ENCODE results near the gene CDH4. TPM values are rescaled to one million over a fixed set of nuclear protein-coding genes. Genes with fewer than 3 reads are reported as not detected.

The CDH4 gene
- polyA plus RNA-seq, 1 donor, result 1.7 TPM

- no peak for DNase-seq
- Histone ChIP-seq H3K9me3 (ENCODE audit: control insufficient read depth, low read depth, low read length) (no peaks in the 10 kb centered on the region), H3K4me1 (ENCODE audit: control insufficient read depth, insufficient read depth, low read length) (no peaks in the 10 kb centered on the region), H3K27ac (ENCODE audit: low read length) (no peak overlapping the region), H3K4me3 (ENCODE audit: low read length) (no peak overlapping the region), H3K27me3 (ENCODE audit: control insufficient read depth, insufficient read depth, low read length) (no peaks in the 10 kb centered on the region), H3K36me3 (ENCODE audit: control insufficient read depth, insufficient read depth, low read length) (no peaks in the 10 kb centered on the region)
- no CpG with 5 or more reads among the region's 12 CpGs for WGBS (ENCODE audit: insufficient coverage, low lambda C conversion rate)
Measured at GRCh38 chr20:61753316-61753942, 501.4 kb downstream of the CDH4 start.

GRCh38 chr20:61753987-61754956, 502.2 kb downstream of the CDH4 start:
- 0% methylated on average over 1 of the region's 23 CpGs for WGBS (ENCODE audit: insufficient coverage, low lambda C conversion rate)
- Histone ChIP-seq H3K36me3 (ENCODE audit: control insufficient read depth, insufficient read depth, low read length) (no peaks in the 10 kb centered on the region), H3K27ac (ENCODE audit: low read length) (no peak overlapping the region), H3K4me3 (ENCODE audit: low read length) (no peak overlapping the region), H3K27me3 (ENCODE audit: control insufficient read depth, insufficient read depth, low read length) (no peaks in the 10 kb centered on the region), H3K4me1 (ENCODE audit: control insufficient read depth, insufficient read depth, low read length) (no peaks in the 10 kb centered on the region), H3K9me3 (ENCODE audit: control insufficient read depth, low read depth, low read length) (no peaks in the 10 kb centered on the region)
- DNase-seq, result no peak

DNA sequence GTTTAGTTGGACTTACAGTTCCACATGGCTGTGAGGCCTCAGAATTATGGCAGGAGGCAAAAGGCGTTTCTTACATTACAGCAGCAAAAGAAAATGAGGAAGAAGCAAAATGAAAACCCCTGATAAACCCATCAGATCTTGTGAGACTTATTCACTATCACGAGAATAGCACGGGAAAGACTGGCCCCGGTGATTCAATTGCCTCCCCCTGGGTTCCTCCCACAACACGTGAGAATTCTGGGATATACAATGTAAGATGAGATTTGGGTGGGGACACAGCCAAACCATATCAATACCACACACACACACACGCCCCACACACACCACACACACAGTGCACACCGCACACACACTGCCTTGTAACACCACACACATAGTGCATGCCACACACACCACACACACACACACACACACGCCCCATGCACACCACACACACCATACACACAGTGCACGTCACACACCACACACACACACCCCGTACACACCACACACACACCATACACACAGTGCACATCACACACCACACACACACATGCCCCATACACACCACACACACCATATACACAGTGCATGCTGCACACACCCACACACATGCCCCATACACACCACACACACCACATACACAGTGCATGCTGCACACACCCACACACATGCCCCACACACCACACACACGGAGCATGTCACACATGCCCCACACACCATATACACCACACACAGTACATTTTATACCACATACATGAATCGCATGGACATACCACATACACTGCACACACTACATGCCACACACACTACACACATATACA, 503.1 kb downstream of the CDH4 start:
- Histone ChIP-seq H3K36me3 (ENCODE audit: control insufficient read depth, insufficient read depth, low read length) (no peaks in the 10 kb centered on the region), H3K9me3 (ENCODE audit: control insufficient read depth, low read depth, low read length) (no peaks in the 10 kb centered on the region), H3K4me1 (ENCODE audit: control insufficient read depth, insufficient read depth, low read length) (no peaks in the 10 kb centered on the region), H3K27me3 (ENCODE audit: control insufficient read depth, insufficient read depth, low read length) (no peaks in the 10 kb centered on the region), H3K27ac (ENCODE audit: low read length) (no peak overlapping the region), H3K4me3 (ENCODE audit: low read length) (no peak overlapping the region)
- DNase-seq, result no peak
- WGBS (ENCODE audit: insufficient coverage, low lambda C conversion rate), result 100% methylated on average over 1 of the region's 12 CpGs

DNA sequence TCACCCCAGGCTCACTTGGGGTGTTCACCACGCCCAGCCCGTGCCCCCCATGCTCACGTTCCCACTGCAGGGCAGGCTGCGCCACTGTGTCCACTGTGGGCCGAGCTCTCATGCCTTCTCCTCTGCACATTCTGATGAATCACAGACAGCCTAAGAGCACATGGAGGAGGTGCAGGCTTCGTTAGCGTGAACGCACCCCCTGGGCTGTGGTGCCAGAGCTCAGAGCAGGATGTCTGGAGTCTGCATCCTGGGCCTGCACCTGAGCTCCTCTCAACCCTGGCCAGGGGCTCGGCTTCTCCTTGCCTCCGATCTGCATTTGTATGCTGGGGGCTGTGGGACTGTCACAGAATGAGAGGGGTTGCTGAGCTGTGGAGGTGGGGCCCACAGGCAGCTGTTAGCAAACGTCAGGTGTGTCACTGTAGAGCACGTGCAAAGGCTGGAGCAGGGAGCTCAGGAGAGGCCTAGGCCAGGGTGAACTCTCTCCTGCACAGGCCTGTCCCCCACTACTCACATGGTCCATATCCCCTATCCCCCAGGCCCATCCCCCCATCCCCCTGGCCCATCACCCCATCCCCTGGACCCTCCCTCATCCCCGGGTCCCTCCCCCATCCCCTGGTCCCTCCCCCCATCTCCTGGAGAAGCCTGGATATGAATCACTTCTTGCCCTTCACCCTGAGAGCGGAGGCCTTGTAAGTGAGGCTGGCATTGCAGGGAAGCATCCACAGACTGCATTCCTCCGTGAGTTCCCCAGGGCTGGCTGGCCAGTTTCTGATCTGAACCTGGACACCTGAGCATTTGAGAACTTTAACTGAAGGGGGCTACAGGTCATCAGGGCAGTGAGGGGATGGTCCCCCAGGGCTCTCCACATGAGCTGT, 504.1 kb downstream of the CDH4 start:
- DNase-seq, result no peak
- Histone ChIP-seq H3K4me1 (ENCODE audit: control insufficient read depth, insufficient read depth, low read length) (no peaks in the 10 kb centered on the region), H3K4me3 (ENCODE audit: low read length) (no peak overlapping the region), H3K9me3 (ENCODE audit: control insufficient read depth, low read depth, low read length) (no peaks in the 10 kb centered on the region), H3K27me3 (ENCODE audit: control insufficient read depth, insufficient read depth, low read length) (no peaks in the 10 kb centered on the region), H3K36me3 (ENCODE audit: control insufficient read depth, insufficient read depth, low read length) (no peaks in the 10 kb centered on the region), H3K27ac (ENCODE audit: low read length) (no peak overlapping the region)
- WGBS (ENCODE audit: insufficient coverage, low lambda C conversion rate), result no CpG with 5 or more reads among the region's 15 CpGs

DNA sequence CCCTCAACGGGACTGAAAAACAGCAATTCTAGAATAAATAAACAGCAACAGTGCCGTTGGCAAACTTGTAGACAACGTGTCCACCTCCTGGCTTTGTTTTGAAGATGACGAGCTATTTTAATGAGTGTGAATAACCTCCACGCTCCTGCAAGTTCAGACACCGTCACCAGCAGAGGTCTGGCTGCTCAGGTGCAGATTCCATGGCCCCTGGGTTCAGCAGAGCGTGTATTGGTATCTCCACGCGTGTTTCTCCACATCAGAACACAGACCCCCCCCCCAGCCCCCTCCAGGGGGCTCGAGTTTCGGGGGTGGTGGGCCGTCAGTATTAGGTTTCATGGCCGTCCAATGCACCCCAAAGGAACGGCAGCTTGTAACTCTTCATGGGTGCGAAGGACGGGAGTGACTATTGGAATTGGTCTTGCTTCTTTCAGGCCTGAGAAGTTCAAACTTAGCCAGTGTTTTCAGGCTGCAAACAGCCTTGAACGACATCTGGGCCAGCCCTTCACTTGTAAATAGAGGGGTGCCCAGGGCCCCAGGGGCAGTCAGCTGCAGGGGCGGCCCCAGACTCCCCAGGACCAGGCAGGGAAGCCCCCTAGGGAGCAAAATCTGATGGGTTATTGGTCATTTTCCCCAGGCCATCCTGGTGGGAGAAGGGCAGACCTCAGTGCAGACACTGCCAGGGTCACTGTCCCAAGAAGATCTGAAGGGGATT, 505.1 kb downstream of the CDH4 start:
- DNase-seq, result no peak
- WGBS (ENCODE audit: insufficient coverage, low lambda C conversion rate), result 33% methylated on average over 1 of the region's 18 CpGs
- H3K36me3 ChIP-seq (ENCODE audit: control insufficient read depth, insufficient read depth, low read length), result no peaks in the 10 kb centered on the region
- no peaks in the 10 kb centered on the region for H3K4me1 ChIP-seq (ENCODE audit: control insufficient read depth, insufficient read depth, low read length)
- no peaks in the 10 kb centered on the region for H3K9me3 ChIP-seq (ENCODE audit: control insufficient read depth, low read depth, low read length)
- no peaks in the 10 kb centered on the region for H3K27me3 ChIP-seq (ENCODE audit: control insufficient read depth, insufficient read depth, low read length)
- no peak overlapping the region for H3K27ac ChIP-seq (ENCODE audit: low read length)
- no peak overlapping the region for H3K4me3 ChIP-seq (ENCODE audit: low read length)

- no CpG with 5 or more reads among the region's 25 CpGs for WGBS (ENCODE audit: insufficient coverage, low lambda C conversion rate)
- Histone ChIP-seq H3K4me1 (ENCODE audit: control insufficient read depth, insufficient read depth, low read length) (no peaks in the 10 kb centered on the region), H3K36me3 (ENCODE audit: control insufficient read depth, insufficient read depth, low read length) (no peaks in the 10 kb centered on the region), H3K4me3 (ENCODE audit: low read length) (no peak overlapping the region), H3K27me3 (ENCODE audit: control insufficient read depth, insufficient read depth, low read length) (no peaks in the 10 kb centered on the region), H3K27ac (ENCODE audit: low read length) (no peak overlapping the region), H3K9me3 (ENCODE audit: control insufficient read depth, low read depth, low read length) (no peaks in the 10 kb centered on the region)
- no peak for DNase-seq
Measured at GRCh38 chr20:61757678-61758563, 505.9 kb downstream of the CDH4 start.

GRCh38 chr20:61758564-61759200, 506.6 kb downstream of the CDH4 start:
- Histone ChIP-seq H3K27ac (ENCODE audit: low read length) (no peak overlapping the region), H3K27me3 (ENCODE audit: control insufficient read depth, insufficient read depth, low read length) (no peaks in the 10 kb centered on the region), H3K9me3 (ENCODE audit: control insufficient read depth, low read depth, low read length) (no peaks in the 10 kb centered on the region), H3K4me1 (ENCODE audit: control insufficient read depth, insufficient read depth, low read length) (no peaks in the 10 kb centered on the region), H3K36me3 (ENCODE audit: control insufficient read depth, insufficient read depth, low read length) (no peaks in the 10 kb centered on the region), H3K4me3 (ENCODE audit: low read length) (no peak overlapping the region)
- no CpG with 5 or more reads among the region's 25 CpGs for WGBS (ENCODE audit: insufficient coverage, low lambda C conversion rate)
- DNase-seq, result no peak

DNA sequence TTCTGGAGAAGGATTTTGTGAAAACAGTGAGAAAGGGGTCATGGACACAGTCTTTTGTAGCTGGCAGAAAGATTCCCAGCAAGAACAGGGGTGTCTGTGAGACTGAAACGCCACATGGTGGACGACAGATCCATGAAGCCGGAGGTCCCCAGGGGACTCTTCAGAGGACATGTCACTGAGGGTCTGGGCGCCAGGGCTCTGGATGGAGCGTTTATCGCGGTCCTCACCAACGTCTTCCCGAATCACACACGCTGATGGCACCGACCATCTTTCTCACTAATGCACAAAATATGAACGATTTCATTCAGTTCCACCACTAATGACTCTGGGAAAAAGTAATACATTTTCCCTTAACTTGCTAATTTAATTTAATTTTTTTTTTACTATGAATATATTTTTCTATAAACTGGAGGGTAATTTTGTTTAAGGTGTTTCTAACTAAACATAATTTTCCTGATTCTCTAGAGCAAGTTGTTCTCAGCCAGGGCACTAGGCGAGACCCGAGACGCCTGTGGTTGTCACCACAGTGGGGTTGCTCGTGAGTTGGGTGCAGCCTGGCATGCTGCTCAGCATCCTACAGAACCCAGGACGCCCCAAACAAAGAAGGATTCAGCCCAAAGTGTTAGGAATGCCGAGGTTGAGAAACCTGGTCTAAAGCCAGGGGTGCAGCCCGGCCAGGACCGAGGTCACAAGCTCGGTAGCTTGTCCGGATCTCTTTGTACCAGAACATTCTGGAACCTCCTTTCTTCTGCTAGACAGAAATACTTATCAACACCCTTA, 507.4 kb downstream of the CDH4 start:
- H3K27me3 ChIP-seq (ENCODE audit: control insufficient read depth, insufficient read depth, low read length), result no peaks in the 10 kb centered on the region

More for the DNA sequence above, 507.4 kb downstream of the CDH4 start:
- Histone ChIP-seq H3K27ac (ENCODE audit: low read length) (no peak overlapping the region), H3K9me3 (ENCODE audit: control insufficient read depth, low read depth, low read length) (no peaks in the 10 kb centered on the region), H3K36me3 (ENCODE audit: control insufficient read depth, insufficient read depth, low read length) (no peaks in the 10 kb centered on the region), H3K4me1 (ENCODE audit: control insufficient read depth, insufficient read depth, low read length) (no peaks in the 10 kb centered on the region), H3K4me3 (ENCODE audit: low read length) (no peak overlapping the region)
- WGBS (ENCODE audit: insufficient coverage, low lambda C conversion rate), result no CpG with 5 or more reads among the region's 22 CpGs
- no peak for DNase-seq
